Measurements from ENCODE around the gene MYOM3.

The MYOM3 gene

GRCh38 chr1:24113641-24114033 is 1.7 kb upstream of the MYOM3 start:
- DNase-seq (ENCODE audit: low read depth) = no peak

- no peak for DNase-seq (ENCODE audit: low read depth)
Measured at GRCh38 chr1:24111262-24111995, 506 bp downstream of the MYOM3 start.

- DNase-seq (ENCODE audit: low read depth) = no peak
Measured at GRCh38 chr1:24110642-24111261, 1.2 kb downstream of the MYOM3 start.

DNA sequence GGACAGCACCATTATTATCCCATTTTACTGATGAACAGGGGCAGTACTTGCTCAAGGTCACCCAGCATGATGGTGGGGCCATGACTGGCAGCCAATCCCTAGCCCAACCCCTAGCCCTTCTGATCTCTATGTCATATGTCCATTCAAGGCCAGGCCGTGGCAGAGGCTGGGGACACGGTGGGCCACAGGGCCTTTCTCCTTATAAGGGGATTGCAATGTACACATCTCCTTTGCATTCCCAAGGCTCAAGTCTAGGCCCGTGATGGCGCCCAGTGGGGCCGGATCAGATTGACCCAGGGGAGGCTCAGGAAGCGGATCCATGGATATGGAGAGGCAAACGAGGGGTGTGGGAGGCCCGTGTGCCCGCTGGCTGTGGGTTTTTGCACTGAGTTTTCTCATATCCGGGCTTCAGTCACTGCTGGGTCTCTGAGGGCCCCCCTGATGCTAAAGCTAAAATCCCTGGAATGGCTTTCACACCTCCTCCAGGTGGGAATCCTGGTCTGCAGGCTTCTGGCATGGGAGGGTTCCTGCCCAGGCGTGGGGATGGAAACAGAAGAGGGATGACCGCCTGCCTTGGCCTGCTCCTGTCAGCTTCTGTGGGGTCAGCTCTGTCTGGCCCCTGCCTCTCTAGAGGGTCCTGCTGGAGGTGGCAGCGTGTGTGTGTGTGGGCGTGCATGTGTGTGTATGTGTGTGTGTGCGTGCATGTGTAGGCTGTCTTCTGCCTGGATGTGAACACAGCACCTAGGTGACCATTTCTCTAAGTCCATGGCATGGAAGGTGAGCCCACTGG is 2.1 kb downstream of the MYOM3 start:
- DNase-seq (ENCODE audit: low read depth) = no peak

GRCh38 chr1:24109166-24109483 is 2.8 kb downstream of the MYOM3 start:
- no peak for DNase-seq (ENCODE audit: low read depth)

DNA sequence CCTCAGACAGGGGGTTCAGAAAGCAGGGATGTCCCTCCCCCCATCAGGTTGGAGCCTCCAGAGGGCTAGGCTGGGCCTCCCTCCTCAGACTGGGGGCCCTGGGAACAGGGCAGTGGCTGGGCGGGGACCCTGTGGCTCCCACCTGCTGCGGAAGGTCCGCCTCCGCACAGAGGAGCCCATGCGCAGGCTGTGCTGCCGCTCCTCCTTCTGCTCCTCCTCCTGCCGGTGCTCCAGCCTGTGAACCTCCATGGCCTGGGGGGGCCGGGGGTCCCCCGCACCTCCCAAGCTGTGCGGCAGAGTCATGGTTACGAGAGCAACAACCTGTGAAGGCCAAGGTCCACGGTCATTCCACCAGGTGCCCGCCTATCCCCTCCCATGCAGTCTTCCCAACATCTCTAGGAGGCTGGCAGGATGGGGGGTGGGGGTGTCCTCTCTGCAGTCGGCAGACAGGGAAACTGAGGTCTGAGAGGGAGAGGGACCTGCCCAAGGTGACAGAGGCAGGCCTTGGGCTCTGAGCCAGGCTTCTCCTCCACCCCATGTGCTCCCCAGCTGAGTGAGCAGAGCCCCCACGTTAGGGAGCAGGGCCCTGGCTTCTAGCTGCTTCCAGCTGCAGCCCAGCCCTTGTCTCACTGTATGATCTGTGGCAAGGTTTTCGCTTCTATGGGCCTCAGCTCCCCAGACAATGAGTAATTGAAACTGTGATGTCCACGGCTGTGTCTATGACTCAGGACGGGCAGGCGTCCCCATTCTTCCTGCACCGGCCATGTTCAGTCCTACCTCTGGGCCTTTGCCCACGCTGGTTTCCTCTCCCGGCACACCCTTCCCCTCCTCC is 3.4 kb downstream of the MYOM3 start:
- DNase-seq (ENCODE audit: low read depth) = peak; percentile 61

DNA sequence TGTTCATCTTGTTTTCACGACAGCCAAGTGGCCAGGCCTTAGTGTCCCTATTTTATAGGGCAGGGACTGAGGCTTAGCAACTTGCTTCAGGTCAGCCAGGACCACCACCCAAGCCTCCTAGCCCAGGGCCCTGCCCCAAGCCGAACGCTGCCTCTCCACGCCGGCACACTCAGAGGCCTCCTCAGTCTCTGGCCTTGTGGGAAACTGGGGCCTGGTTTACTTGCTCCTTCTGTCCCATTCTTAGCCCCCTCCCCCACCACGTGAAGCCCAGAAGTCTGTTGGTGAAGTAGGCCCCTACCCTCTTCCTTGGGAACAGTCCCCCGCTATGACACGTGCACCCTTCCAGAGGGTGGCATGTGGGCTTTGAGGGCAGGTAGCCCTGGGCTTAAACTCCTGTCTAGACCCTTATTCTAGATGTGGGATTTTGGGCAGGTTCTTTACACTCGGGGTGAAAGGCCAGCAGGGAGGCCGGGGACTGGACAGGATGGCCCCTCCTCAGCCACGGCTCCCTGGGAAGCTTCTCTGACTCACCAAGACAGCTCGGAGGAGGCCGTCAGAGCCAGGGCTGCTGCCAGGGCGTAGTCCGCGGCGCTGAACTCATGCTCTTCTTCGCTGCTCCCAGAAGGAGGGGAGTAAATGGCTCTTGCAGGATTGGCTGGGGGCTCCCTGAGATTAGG is 4.3 kb downstream of the MYOM3 start:
- DNase-seq (ENCODE audit: low read depth) = no peak

- no peak for DNase-seq (ENCODE audit: low read depth)
Measured at GRCh38 chr1:24105368-24106160, 6.4 kb downstream of the MYOM3 start.

GRCh38 chr1:24104854-24105253 is 7.1 kb downstream of the MYOM3 start:
- no peak for DNase-seq (ENCODE audit: low read depth)

DNA sequence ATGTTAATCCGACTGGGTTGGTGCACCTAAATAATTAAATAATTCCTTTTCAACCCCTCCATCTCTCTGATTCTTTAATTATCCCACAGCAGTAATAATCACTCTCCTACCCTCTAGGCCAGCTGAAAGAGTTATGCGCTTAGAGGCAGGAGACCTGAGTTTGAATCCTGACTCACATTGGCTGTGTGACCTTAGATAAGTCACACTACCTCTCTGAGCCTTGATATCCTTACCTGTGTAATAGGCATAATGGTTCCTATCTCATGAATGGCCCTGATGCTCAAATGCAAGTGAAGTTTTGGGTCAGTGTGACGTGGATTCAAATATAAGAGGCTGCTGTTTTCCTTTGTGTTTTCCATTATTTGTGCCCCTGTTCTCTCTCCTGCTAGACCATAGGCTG is 8.1 kb downstream of the MYOM3 start:
- no peak for DNase-seq (ENCODE audit: low read depth)

- DNase-seq (ENCODE audit: low read depth) = no peak
Measured at GRCh38 chr1:24103408-24103807, 8.5 kb downstream of the MYOM3 start.

- no peak for DNase-seq (ENCODE audit: low read depth)
Measured at GRCh38 chr1:24102961-24103360, 9.0 kb downstream of the MYOM3 start.

DNA sequence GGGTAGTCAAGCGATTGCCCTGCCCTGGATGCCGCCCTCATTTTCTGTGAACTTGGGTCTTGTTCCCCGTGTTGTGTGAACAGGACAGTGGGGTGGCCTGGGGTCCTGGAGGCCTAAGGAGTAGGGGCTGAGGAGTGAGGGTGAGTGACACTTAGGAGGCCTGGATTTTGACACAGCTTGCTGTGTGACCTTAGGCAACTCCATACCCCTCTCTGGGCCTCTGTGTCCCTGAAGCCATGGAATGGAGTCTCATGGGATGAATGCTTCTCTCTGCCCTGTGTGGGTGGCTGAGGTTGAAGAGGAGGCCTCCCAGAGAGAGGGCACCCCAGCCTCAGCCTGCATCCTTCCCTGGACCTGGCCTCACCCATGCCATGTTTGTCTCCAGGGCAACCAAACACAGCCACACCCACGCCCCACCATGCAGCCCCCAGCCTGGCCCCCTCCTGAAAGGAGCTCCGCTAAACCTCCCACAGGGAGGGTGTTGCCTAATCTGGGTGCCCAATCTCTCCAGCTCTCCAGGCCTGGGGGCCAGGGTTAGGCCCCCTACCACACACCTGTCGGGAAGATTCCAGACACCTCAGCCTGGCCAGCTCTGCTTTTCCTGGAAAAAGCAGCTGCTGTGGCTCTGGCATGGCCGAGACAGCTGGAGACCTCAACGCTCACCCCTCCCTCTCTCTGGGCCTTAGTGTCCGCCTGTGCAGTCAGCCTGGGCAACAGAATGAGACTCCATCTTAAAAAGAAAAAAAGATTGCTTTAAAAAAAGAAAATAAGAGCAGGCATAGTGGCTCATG is 9.9 kb downstream of the MYOM3 start:
- no peak for DNase-seq (ENCODE audit: low read depth)

DNA sequence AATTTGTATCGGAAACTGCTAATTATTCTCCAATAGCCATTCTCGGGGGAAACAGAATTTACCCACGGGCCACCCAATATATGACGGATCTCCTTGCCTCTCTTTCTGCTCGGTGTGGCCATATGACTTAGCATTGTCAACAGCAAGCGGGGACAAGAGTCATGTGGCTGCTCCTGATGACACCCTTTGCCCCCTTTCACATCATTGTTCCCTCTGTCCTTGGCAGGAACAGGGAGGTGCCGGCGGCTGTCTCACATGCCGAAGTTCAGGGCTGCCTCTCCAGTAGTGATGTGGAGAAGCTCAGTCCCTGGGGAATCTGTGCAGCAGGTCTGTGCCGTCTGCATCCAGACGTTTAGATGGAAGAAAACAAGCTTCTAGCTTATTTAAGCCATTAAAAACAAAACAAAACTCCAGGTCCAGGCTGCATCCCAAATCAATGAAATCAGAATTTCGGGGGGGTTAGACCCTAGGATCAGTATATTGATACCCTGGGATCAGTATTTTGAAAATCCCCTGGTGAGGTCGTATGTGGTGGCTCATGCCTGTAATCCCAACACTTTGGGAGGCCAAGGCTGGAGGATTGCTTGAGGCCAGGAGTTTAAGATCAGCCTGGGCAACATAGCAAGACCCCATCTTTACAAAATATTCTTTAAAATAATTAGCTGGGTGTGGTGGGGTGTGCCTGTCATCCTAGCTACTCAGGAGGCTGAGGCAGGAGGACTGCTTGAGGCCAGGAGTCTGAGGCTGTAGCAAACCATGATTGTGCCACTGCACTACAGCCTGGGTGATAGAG is 10.8 kb downstream of the MYOM3 start:
- DNase-seq (ENCODE audit: low read depth) = no peak

DNA sequence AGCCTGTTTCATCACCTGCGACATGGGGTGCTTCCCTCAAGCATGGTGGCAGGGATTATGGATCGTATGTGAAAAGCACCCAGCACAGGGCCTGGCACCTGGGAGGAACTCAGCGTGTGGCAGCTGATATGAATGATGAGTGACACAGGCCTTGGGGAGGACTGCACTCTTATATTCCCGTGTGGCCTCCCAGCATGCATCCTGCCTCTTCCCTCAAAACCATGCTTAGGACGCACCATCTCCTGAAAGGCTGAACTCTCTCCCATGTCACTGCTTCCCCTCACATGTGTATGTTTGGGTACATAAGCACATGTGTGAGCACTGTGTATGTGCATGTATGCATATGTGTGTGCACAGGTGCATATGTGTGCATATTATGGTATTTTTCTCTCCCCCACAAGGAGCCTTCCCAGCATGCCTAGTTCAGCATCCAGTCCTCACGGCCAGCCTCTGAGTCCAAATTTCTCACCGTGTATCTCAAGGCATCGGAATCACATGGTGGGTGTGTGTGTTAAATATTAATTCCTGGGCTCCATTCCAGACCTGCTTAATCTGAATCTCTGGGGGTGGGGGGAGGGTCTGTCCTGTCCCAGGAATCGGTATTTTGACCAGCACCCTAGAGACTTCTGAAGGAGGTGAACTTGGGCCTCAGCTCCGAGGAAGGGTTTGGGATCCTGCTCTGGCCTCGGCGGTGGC is 12.8 kb downstream of the MYOM3 start:
- DNase-seq (ENCODE audit: low read depth) = no peak

DNA sequence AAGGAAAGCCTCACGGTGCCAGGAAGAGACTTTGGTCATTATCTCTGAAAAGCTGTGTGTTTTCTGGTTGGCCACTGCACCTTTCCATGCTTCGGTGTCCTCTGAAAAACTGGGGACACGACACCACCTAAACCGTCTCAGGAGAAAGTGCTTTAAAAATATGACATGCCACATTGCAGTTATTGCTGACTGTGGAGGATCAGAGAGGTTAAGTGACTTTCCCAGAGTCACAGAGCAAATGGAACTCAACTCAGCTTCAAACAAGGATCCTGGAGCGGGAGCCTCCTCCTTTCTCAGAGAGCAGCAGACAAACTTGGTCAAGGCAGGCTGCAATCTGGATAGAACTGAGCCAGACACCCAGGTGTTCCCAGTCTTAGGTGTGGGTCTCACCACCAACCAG is 13.8 kb downstream of the MYOM3 start:
- no peak for DNase-seq (ENCODE audit: low read depth)

DNA sequence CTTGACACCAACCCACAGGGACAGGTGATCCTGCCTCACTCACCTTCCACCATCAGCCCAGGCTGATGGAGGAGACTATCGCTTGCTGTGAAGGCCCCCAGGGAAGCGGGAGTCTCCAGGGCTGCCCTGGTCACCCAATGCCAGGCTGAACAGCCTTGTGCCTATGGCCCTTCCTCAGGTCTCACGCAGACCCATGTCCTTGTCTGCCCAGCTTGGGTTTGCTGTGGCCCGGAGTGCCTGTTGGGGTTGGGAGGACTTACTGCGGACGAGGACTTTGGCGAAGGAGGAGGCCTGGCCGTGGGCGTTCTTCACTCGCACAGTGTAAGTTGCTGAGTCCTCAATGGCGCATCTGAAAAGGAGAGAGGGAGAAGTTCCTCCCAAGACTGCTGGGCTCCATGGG is 14.3 kb downstream of the MYOM3 start:
- DNase-seq (ENCODE audit: low read depth) = no peak

- DNase-seq (ENCODE audit: low read depth) = no peak
Measured at GRCh38 chr1:24096739-24097103, 15.2 kb downstream of the MYOM3 start.
